ENCODE measurements around the gene KRTAP5-4.

KRTAP5-4 gene

GRCh38 chr11:1660111-1660867, 38.4 kb upstream of the KRTAP5-4 start:
- Histone ChIP-seq H3K4me3 (ENCODE audit: low read length) (no peak overlapping the region), H3K27me3 (ENCODE audit: control insufficient read depth, insufficient read depth, low read length) (peaks cover 13% of the 10 kb centered on the region), H3K36me3 (ENCODE audit: control insufficient read depth, insufficient read depth, low read length) (no peaks in the 10 kb centered on the region), H3K9ac (ENCODE audit: low read length) (no peak overlapping the region), H3K9me3 (ENCODE audit: control insufficient read depth, low read length) (no peaks in the 10 kb centered on the region), H3K4me1 (ENCODE audit: control insufficient read depth, insufficient read depth, low read length) (peaks cover 7% of the 10 kb centered on the region)

- Histone ChIP-seq H3K4me1 (ENCODE audit: control insufficient read depth, insufficient read depth, low read length) (peaks cover 7% of the 10 kb centered on the region), H3K9me3 (ENCODE audit: control insufficient read depth, low read length) (no peaks in the 10 kb centered on the region), H3K27me3 (ENCODE audit: control insufficient read depth, insufficient read depth, low read length) (peaks cover 21% of the 10 kb centered on the region), H3K9ac (ENCODE audit: low read length) (no peak overlapping the region), H3K36me3 (ENCODE audit: control insufficient read depth, insufficient read depth, low read length) (no peaks in the 10 kb centered on the region), H3K4me3 (ENCODE audit: low read length) (no peak overlapping the region)
Observed at GRCh38 chr11:1659506-1659905, 37.6 kb upstream of the KRTAP5-4 start.

- Histone ChIP-seq H3K9ac (ENCODE audit: low read length) (no peak overlapping the region), H3K4me3 (ENCODE audit: low read length) (no peak overlapping the region), H3K9me3 (ENCODE audit: control insufficient read depth, low read length) (no peaks in the 10 kb centered on the region), H3K36me3 (ENCODE audit: control insufficient read depth, insufficient read depth, low read length) (no peaks in the 10 kb centered on the region), H3K4me1 (ENCODE audit: control insufficient read depth, insufficient read depth, low read length) (peaks cover 7% of the 10 kb centered on the region), H3K27me3 (ENCODE audit: control insufficient read depth, insufficient read depth, low read length) (peaks cover 37% of the 10 kb centered on the region)
Observed at GRCh38 chr11:1656670-1657069, 34.7 kb upstream of the KRTAP5-4 start.

GRCh38 chr11:1656061-1656441, 34.1 kb upstream of the KRTAP5-4 start:
- H3K27me3 ChIP-seq (ENCODE audit: control insufficient read depth, insufficient read depth, low read length): peaks cover 37% of the 10 kb centered on the region
- peaks cover 7% of the 10 kb centered on the region for H3K4me1 ChIP-seq (ENCODE audit: control insufficient read depth, insufficient read depth, low read length)
- H3K4me3 ChIP-seq (ENCODE audit: low read length): no peak overlapping the region
- no peak overlapping the region for H3K9ac ChIP-seq (ENCODE audit: low read length)
- no peaks in the 10 kb centered on the region for H3K9me3 ChIP-seq (ENCODE audit: control insufficient read depth, low read length)
- H3K36me3 ChIP-seq (ENCODE audit: control insufficient read depth, insufficient read depth, low read length): no peaks in the 10 kb centered on the region

- Histone ChIP-seq H3K9me3 (ENCODE audit: control insufficient read depth, low read length) (no peaks in the 10 kb centered on the region), H3K4me1 (ENCODE audit: control insufficient read depth, insufficient read depth, low read length) (peaks cover 3% of the 10 kb centered on the region), H3K27me3 (ENCODE audit: control insufficient read depth, insufficient read depth, low read length) (peaks cover 35% of the 10 kb centered on the region), H3K9ac (ENCODE audit: low read length) (no peak overlapping the region), H3K4me3 (ENCODE audit: low read length) (no peak overlapping the region), H3K36me3 (ENCODE audit: control insufficient read depth, insufficient read depth, low read length) (no peaks in the 10 kb centered on the region)
Observed at GRCh38 chr11:1655168-1656060, 33.5 kb upstream of the KRTAP5-4 start.

GRCh38 chr11:1654388-1655167, 32.6 kb upstream of the KRTAP5-4 start:
- H3K36me3 ChIP-seq (ENCODE audit: control insufficient read depth, insufficient read depth, low read length): no peaks in the 10 kb centered on the region
- H3K4me3 ChIP-seq (ENCODE audit: low read length): no peak overlapping the region
- peaks cover 29% of the 10 kb centered on the region for H3K27me3 ChIP-seq (ENCODE audit: control insufficient read depth, insufficient read depth, low read length)
- H3K9me3 ChIP-seq (ENCODE audit: control insufficient read depth, low read length): no peaks in the 10 kb centered on the region
- H3K4me1 ChIP-seq (ENCODE audit: control insufficient read depth, insufficient read depth, low read length): no peaks in the 10 kb centered on the region
- no peak overlapping the region for H3K9ac ChIP-seq (ENCODE audit: low read length)

GRCh38 chr11:1653541-1654387, 31.8 kb upstream of the KRTAP5-4 start:
- Histone ChIP-seq H3K4me3 (ENCODE audit: low read length) (no peak overlapping the region), H3K9me3 (ENCODE audit: control insufficient read depth, low read length) (no peaks in the 10 kb centered on the region), H3K4me1 (ENCODE audit: control insufficient read depth, insufficient read depth, low read length) (no peaks in the 10 kb centered on the region), H3K9ac (ENCODE audit: low read length) (no peak overlapping the region), H3K36me3 (ENCODE audit: control insufficient read depth, insufficient read depth, low read length) (no peaks in the 10 kb centered on the region), H3K27me3 (ENCODE audit: control insufficient read depth, insufficient read depth, low read length) (peaks cover 29% of the 10 kb centered on the region)

- Histone ChIP-seq H3K4me1 (ENCODE audit: control insufficient read depth, insufficient read depth, low read length) (no peaks in the 10 kb centered on the region), H3K27me3 (ENCODE audit: control insufficient read depth, insufficient read depth, low read length) (peaks cover 29% of the 10 kb centered on the region), H3K4me3 (ENCODE audit: low read length) (no peak overlapping the region), H3K9me3 (ENCODE audit: control insufficient read depth, low read length) (no peaks in the 10 kb centered on the region), H3K36me3 (ENCODE audit: control insufficient read depth, insufficient read depth, low read length) (no peaks in the 10 kb centered on the region), H3K9ac (ENCODE audit: low read length) (no peak overlapping the region)
Observed at GRCh38 chr11:1652771-1653540, 31.0 kb upstream of the KRTAP5-4 start.

GRCh38 chr11:1652442-1652770, 30.5 kb upstream of the KRTAP5-4 start:
- H3K4me1 ChIP-seq (ENCODE audit: control insufficient read depth, insufficient read depth, low read length): no peaks in the 10 kb centered on the region
- no peak overlapping the region for H3K9ac ChIP-seq (ENCODE audit: low read length)
- peaks cover 29% of the 10 kb centered on the region for H3K27me3 ChIP-seq (ENCODE audit: control insufficient read depth, insufficient read depth, low read length)
- no peaks in the 10 kb centered on the region for H3K9me3 ChIP-seq (ENCODE audit: control insufficient read depth, low read length)
- no peaks in the 10 kb centered on the region for H3K36me3 ChIP-seq (ENCODE audit: control insufficient read depth, insufficient read depth, low read length)
- H3K4me3 ChIP-seq (ENCODE audit: low read length): no peak overlapping the region

- Histone ChIP-seq H3K9ac (ENCODE audit: low read length) (no peak overlapping the region), H3K36me3 (ENCODE audit: control insufficient read depth, insufficient read depth, low read length) (no peaks in the 10 kb centered on the region), H3K4me3 (ENCODE audit: low read length) (no peak overlapping the region), H3K9me3 (ENCODE audit: control insufficient read depth, low read length) (no peaks in the 10 kb centered on the region), H3K27me3 (ENCODE audit: control insufficient read depth, insufficient read depth, low read length) (peaks cover 29% of the 10 kb centered on the region), H3K4me1 (ENCODE audit: control insufficient read depth, insufficient read depth, low read length) (no peaks in the 10 kb centered on the region)
Observed at GRCh38 chr11:1652026-1652425, 30.1 kb upstream of the KRTAP5-4 start.

All from mucosa of stomach (tissue), 1 donor.